ENCODE data around the gene TMPRSS13.

- TF ChIP-seq ZNF280B (CRISPR knock-in tag; IDR thresholded peaks at IDR 0.05; ENCODE audit: borderline replicate concordance) (no peak), ARNTL (CRISPR knock-in tag; IDR thresholded peaks at IDR 0.05) (no peak), GTF2F1 (IDR thresholded peaks at IDR 0.05; ENCODE audit: low read length) (no peak), POLR2A (IDR thresholded peaks at IDR 0.05; ENCODE audit: insufficient read depth in 1 of 2, low read depth in 2 of 2, low read length in 2 of 2) (no peak), CTCF (CRISPR knock-in tag; IDR thresholded peaks at IDR 0.05) (no peak), ZNF75D (CRISPR knock-in tag; IDR thresholded peaks at IDR 0.05; ENCODE audit: borderline replicate concordance) (no peak), BRCA1 (CRISPR knock-in tag; IDR thresholded peaks at IDR 0.05) (no peak), CREB1 (IDR thresholded peaks at IDR 0.05) (no peak), CREB1 (CRISPR knock-in tag; IDR thresholded peaks at IDR 0.05) (no peak), ZMAT3 (CRISPR knock-in tag; conservative IDR thresholded peaks at IDR 0.05) (no peak), E2F5 (CRISPR knock-in tag; conservative IDR thresholded peaks at IDR 0.05) (no peak), MYC (CRISPR knock-in tag; IDR thresholded peaks at IDR 0.05; ENCODE audit: borderline replicate concordance) (no peak), HNRNPUL1 (IDR thresholded peaks at IDR 0.05; ENCODE audit: low read depth, low read length) (no peak)
These were observed 27.0 kb downstream of the TMPRSS13 start for GRCh38 chr11:117902001-117902845.

Data from HepG2 (cell line).